ENCODE measurements around the gene BCL2. TPM values are rescaled to one million over a fixed set of nuclear protein-coding genes. Genes with fewer than 3 reads are reported as not detected.

The BCL2 gene
- total RNA-seq, 1 donor from 2014 or later, result 9.3 TPM

GRCh38 chr18:63241317-63241712, 78.3 kb downstream of the BCL2 start:
- Mint-ChIP-seq H3K36me3 (no peaks in the 10 kb centered on the region), H3K4me1 (peaks cover 31% of the 10 kb centered on the region), H3K27ac (no peak overlapping the region), H3K9me3 (no peaks in the 10 kb centered on the region), H3K27me3 (ENCODE audit: low read depth) (no peaks in the 10 kb centered on the region), H3K4me3 (no peak overlapping the region)
- DNase-seq (ENCODE audit: low spot score in 2 of 2, unreplicated experiment in 2 of 2), result no peak
- no peak for TF ChIP-seq CTCF (IDR thresholded peaks at IDR 0.05; ENCODE audit: unreplicated experiment)

GRCh38 chr18:63240531-63241316, 78.8 kb downstream of the BCL2 start:
- H3K9me3 Mint-ChIP-seq, result no peaks in the 10 kb centered on the region
- no peak for TF ChIP-seq CTCF (IDR thresholded peaks at IDR 0.05; ENCODE audit: unreplicated experiment)
- peaks cover 31% of the 10 kb centered on the region for H3K4me1 Mint-ChIP-seq
- H3K36me3 Mint-ChIP-seq, result no peaks in the 10 kb centered on the region
- H3K27ac Mint-ChIP-seq, result peak overlapping the region; percentile 73
- no peaks in the 10 kb centered on the region for H3K27me3 Mint-ChIP-seq (ENCODE audit: low read depth)
- H3K4me3 Mint-ChIP-seq, result no peak overlapping the region
- no peak for DNase-seq (ENCODE audit: low spot score in 2 of 2, unreplicated experiment in 2 of 2)

GRCh38 chr18:63238693-63239075, 80.9 kb downstream of the BCL2 start:
- no peak for TF ChIP-seq CTCF (IDR thresholded peaks at IDR 0.05; ENCODE audit: unreplicated experiment)
- Mint-ChIP-seq H3K4me1 (peaks cover 31% of the 10 kb centered on the region), H3K9me3 (peaks cover 7% of the 10 kb centered on the region), H3K36me3 (no peaks in the 10 kb centered on the region), H3K4me3 (no peak overlapping the region), H3K27ac (peak overlapping the region; percentile 89), H3K27me3 (ENCODE audit: low read depth) (no peaks in the 10 kb centered on the region)
- DNase-seq (ENCODE audit: low spot score in 2 of 2, unreplicated experiment in 2 of 2), result no peak

- DNase-seq (ENCODE audit: low spot score in 2 of 2, unreplicated experiment in 2 of 2), result peak in 1 of 2 experiments; percentile 42
- TF ChIP-seq CTCF (IDR thresholded peaks at IDR 0.05; ENCODE audit: unreplicated experiment), result no peak
- peaks cover 31% of the 10 kb centered on the region for H3K4me1 Mint-ChIP-seq
- H3K27me3 Mint-ChIP-seq (ENCODE audit: low read depth), result no peaks in the 10 kb centered on the region
- H3K36me3 Mint-ChIP-seq, result no peaks in the 10 kb centered on the region
- H3K4me3 Mint-ChIP-seq, result peak overlapping the region; percentile 30
- peak overlapping the region; percentile 89 for H3K27ac Mint-ChIP-seq
- H3K9me3 Mint-ChIP-seq, result peaks cover 7% of the 10 kb centered on the region
These were observed 81.5 kb downstream of the BCL2 start for GRCh38 chr18:63237881-63238692.

GRCh38 chr18:63236921-63237846, 82.4 kb downstream of the BCL2 start:
- no peak overlapping the region for H3K4me3 Mint-ChIP-seq
- H3K9me3 Mint-ChIP-seq, result peaks cover 7% of the 10 kb centered on the region
- TF ChIP-seq CTCF (IDR thresholded peaks at IDR 0.05; ENCODE audit: unreplicated experiment), result no peak
- peaks cover 31% of the 10 kb centered on the region for H3K4me1 Mint-ChIP-seq
- H3K27ac Mint-ChIP-seq, result peak overlapping the region; percentile 89
- DNase-seq (ENCODE audit: low spot score in 2 of 2, unreplicated experiment in 2 of 2), result no peak
- H3K27me3 Mint-ChIP-seq (ENCODE audit: low read depth), result no peaks in the 10 kb centered on the region
- no peaks in the 10 kb centered on the region for H3K36me3 Mint-ChIP-seq

Measured in mesothelial cell of epicardium (in vitro differentiated cells).